Transverse colon (tissue), 3 donors: ENCODE measurements around the gene TTC23L.

Source experiments
- CTCF ChIP-seq, 5 experiments: fragments of 200-600 bp in 3 of 5; fragments of 450-650 bp in 2 of 5; sonication (generic) in 3 of 5; IDR thresholded peaks; 1 replicate in 2 of 5; 2 replicates in 3 of 5; pipeline ENCODE4 v1.5.1; 2016 to 2017; ENCODE audit warnings: antibody characterized with exemption in 5 of 5, inconsistent platforms in 3 of 5, mild to moderate bottlenecking in 2 of 5, moderate library complexity in 1 of 5
- EP300 ChIP-seq: sonication (generic); formaldehyde crosslinking; IDR thresholded peaks from one replicate; pipeline ENCODE4 v1.6.1; 2017; ENCODE audit warnings: antibody characterized with exemption, low read depth
- POLR2A ChIP-seq: fragments of 450-650 bp; IDR thresholded peaks from one replicate; pipeline ENCODE4 v1.6.1; 2016; ENCODE audit warnings: antibody characterized with exemption, mild to moderate bottlenecking, moderate library complexity

- no peak for TF ChIP-seq POLR2A
- no peak for TF ChIP-seq CTCF (IDR thresholded peaks at IDR 0.05)
- TF ChIP-seq EP300 = no peak
Measured at GRCh38 chr5:34859253-34859652, 20.3 kb downstream of the TTC23L start.
